ENCODE measurements around the gene BNIP1.

BNIP1 gene

GRCh38 chr5:173202266-173202875 is 58.0 kb downstream of the BNIP1 start:
- Mint-ChIP-seq H3K36me3 (ENCODE audit: insufficient read depth) (no peaks in the 10 kb centered on the region), H3K4me1 (no peaks in the 10 kb centered on the region), H3K4me3 (no peak overlapping the region), H3K9me3 (peaks cover 6% of the 10 kb centered on the region), H3K27ac (ENCODE audit: low read depth) (no peak overlapping the region), H3K27me3 (peaks cover 64% of the 10 kb centered on the region)
- ATAC-seq (replicated peaks; ENCODE audit: extremely low read depth, poor library complexity, severe bottlenecking) (no peak), DNase-seq (ENCODE audit: low spot score in 2 of 2) (no peak)

GRCh38 chr5:173204185-173204979 is 60.1 kb downstream of the BNIP1 start:
- no peak for ATAC-seq (replicated peaks; ENCODE audit: extremely low read depth, poor library complexity, severe bottlenecking)
- peaks cover 3% of the 10 kb centered on the region for H3K9me3 Mint-ChIP-seq
- no peaks in the 10 kb centered on the region for H3K36me3 Mint-ChIP-seq (ENCODE audit: insufficient read depth)
- no peak overlapping the region for H3K4me3 Mint-ChIP-seq
- DNase-seq (ENCODE audit: low spot score in 2 of 2) = no peak
- no peaks in the 10 kb centered on the region for H3K4me1 Mint-ChIP-seq
- no peak overlapping the region for H3K27ac Mint-ChIP-seq (ENCODE audit: low read depth)
- peaks cover 71% of the 10 kb centered on the region for H3K27me3 Mint-ChIP-seq

GRCh38 chr5:173205916-173206315 is 61.6 kb downstream of the BNIP1 start:
- Mint-ChIP-seq H3K27me3 (peaks cover 73% of the 10 kb centered on the region), H3K27ac (ENCODE audit: low read depth) (no peak overlapping the region)

GRCh38 chr5:173208296-173208695 is 64.0 kb downstream of the BNIP1 start:
- no peak overlapping the region for H3K27ac Mint-ChIP-seq (ENCODE audit: low read depth)
- ATAC-seq (replicated peaks; ENCODE audit: extremely low read depth, poor library complexity, severe bottlenecking) (no peak), DNase-seq (ENCODE audit: low spot score in 2 of 2) (no peak)
- no peaks in the 10 kb centered on the region for H3K4me1 Mint-ChIP-seq
- H3K27me3 Mint-ChIP-seq = peaks cover 73% of the 10 kb centered on the region
- H3K4me3 Mint-ChIP-seq = no peak overlapping the region
- peaks cover 6% of the 10 kb centered on the region for H3K9me3 Mint-ChIP-seq
- H3K36me3 Mint-ChIP-seq (ENCODE audit: insufficient read depth) = no peaks in the 10 kb centered on the region

More at GRCh38 chr5:173205916-173206315, 61.6 kb downstream of the BNIP1 start:
- H3K4me1 Mint-ChIP-seq = no peaks in the 10 kb centered on the region
- H3K9me3 Mint-ChIP-seq = no peaks in the 10 kb centered on the region
- no peak for ATAC-seq (replicated peaks; ENCODE audit: extremely low read depth, poor library complexity, severe bottlenecking)
- DNase-seq (ENCODE audit: low spot score in 2 of 2) = no peak
- H3K36me3 Mint-ChIP-seq (ENCODE audit: insufficient read depth) = no peaks in the 10 kb centered on the region
- no peak overlapping the region for H3K4me3 Mint-ChIP-seq

- H3K27me3 Mint-ChIP-seq = peaks cover 56% of the 10 kb centered on the region
- no peak overlapping the region for H3K4me3 Mint-ChIP-seq
- no peak for ATAC-seq (replicated peaks; ENCODE audit: extremely low read depth, poor library complexity, severe bottlenecking)
Measured at GRCh38 chr5:173210877-173211276, 66.5 kb downstream of the BNIP1 start.

GRCh38 chr5:173211284-173211683 is 67.0 kb downstream of the BNIP1 start:
- Mint-ChIP-seq H3K4me1 (no peaks in the 10 kb centered on the region), H3K9me3 (peaks cover 6% of the 10 kb centered on the region), H3K27me3 (peaks cover 60% of the 10 kb centered on the region), H3K36me3 (ENCODE audit: insufficient read depth) (no peaks in the 10 kb centered on the region), H3K4me3 (no peak overlapping the region), H3K27ac (ENCODE audit: low read depth) (no peak overlapping the region)
- ATAC-seq (replicated peaks; ENCODE audit: extremely low read depth, poor library complexity, severe bottlenecking) = no peak
- no peak for DNase-seq (ENCODE audit: low spot score in 2 of 2)

More at GRCh38 chr5:173210877-173211276, 66.5 kb downstream of the BNIP1 start:
- no peaks in the 10 kb centered on the region for H3K4me1 Mint-ChIP-seq
- DNase-seq (ENCODE audit: low spot score in 2 of 2) = no peak
- H3K36me3 Mint-ChIP-seq (ENCODE audit: insufficient read depth) = no peaks in the 10 kb centered on the region
- no peak overlapping the region for H3K27ac Mint-ChIP-seq (ENCODE audit: low read depth)
- peaks cover 6% of the 10 kb centered on the region for H3K9me3 Mint-ChIP-seq

GRCh38 chr5:173213236-173213933 is 69.1 kb downstream of the BNIP1 start:
- ATAC-seq (replicated peaks; ENCODE audit: extremely low read depth, poor library complexity, severe bottlenecking) (no peak), DNase-seq (ENCODE audit: low spot score in 2 of 2) (no peak)
- Mint-ChIP-seq H3K36me3 (ENCODE audit: insufficient read depth) (no peaks in the 10 kb centered on the region), H3K4me1 (no peaks in the 10 kb centered on the region), H3K9me3 (peaks cover 6% of the 10 kb centered on the region), H3K4me3 (no peak overlapping the region), H3K27me3 (peaks cover 60% of the 10 kb centered on the region), H3K27ac (ENCODE audit: low read depth) (no peak overlapping the region)

Data from central memory CD8-positive, alpha-beta T cell (primary cell).